Muscle of leg (tissue), 11 donors: Measurements from ENCODE around the gene TOP1. TPM values are rescaled to one million over a fixed set of nuclear protein-coding genes. Genes with fewer than 3 reads are reported as not detected.

Experiments
- DNase-seq: peaks from one replicate; pipeline ENCODE4 v3.0.0; 2013
- H3K27ac ChIP-seq: one replicate; pipeline ENCODE4 v1.5.1; 2013; ENCODE audit warnings: mild to moderate bottlenecking, low read length, control low read depth
- H3K27me3 ChIP-seq: one replicate; pipeline ENCODE4 v1.6.1; 2013; ENCODE audit warnings: low read length; ENCODE audit not compliant: control insufficient read depth, insufficient read depth
- H3K36me3 ChIP-seq: one replicate; pipeline ENCODE4 v1.6.1; 2013; ENCODE audit warnings: low read length; ENCODE audit not compliant: control insufficient read depth, insufficient read depth
- H3K4me1 ChIP-seq: one replicate; pipeline ENCODE4 v1.6.1; 2013; ENCODE audit warnings: low read length; ENCODE audit not compliant: control insufficient read depth, insufficient read depth
- H3K4me3 ChIP-seq: one replicate; pipeline ENCODE4 v1.5.1; 2013; ENCODE audit warnings: low read length, control low read depth
- H3K9me3 ChIP-seq: replicated peaks from 2 replicates; pipeline ENCODE4 v1.6.1; 2013; ENCODE audit warnings: low read depth, low read length; ENCODE audit not compliant: control insufficient read depth
- whole genome bisulfite sequencing: methylation state at CpG from one replicate; pipeline ENCODE4 v1.1.5; 2013; ENCODE audit warnings: missing lambda C conversion rate; ENCODE audit not compliant: insufficient coverage; 5-methylcytosine and 5-hydroxymethylcytosine counted together
- polyA plus RNA-seq, 8 donors: library from polyadenylated mRNA; unstranded; fragments of 120-200 nt; gene quantifications; one replicate each; pipeline versions ENCODE4 v1.2.1 to v1.2.3, GENCODE V29; 2013; ENCODE audit warnings: inconsistent platforms in 1 of 8, low replicate concordance in 1 of 8; ENCODE audit not compliant: insufficient read length in 8 of 8, insufficient read depth in 1 of 8
- total RNA-seq: library from RNA; stranded (reverse); fragments of 120-200 nt; gene quantifications from one replicate; pipeline ENCODE4 v1.2.4, GENCODE V29; 2013

Gene TOP1
- total and polyA plus RNA-seq, 9 donors = 17.2 to 71.6 (median 57.9) TPM

DNA sequence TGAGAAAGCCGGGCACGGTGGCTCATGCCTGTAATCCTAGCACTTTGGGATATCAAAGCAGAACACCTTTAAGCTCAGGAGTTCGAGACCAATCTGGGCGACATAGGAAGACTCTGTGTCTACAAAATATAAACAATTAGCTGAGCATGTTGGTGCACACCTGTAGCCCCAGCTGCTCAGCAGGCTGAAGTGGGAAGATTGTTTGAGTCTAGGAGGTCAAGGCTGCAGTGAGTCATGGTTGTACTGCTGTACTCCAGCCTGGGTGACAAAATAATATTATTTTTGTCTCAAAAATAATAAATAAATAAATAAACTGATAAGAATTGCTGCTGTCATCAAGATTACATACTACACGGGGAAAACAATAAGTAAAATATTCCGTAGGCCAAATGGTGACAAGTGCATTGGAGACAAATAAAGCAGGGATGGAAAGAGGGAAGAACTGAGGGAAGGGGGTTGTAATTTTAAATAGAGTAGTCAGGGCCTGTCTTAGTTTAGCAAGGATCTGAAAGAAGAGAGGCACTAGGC, 14.0 kb upstream of the TOP1 start:
- Histone ChIP-seq H3K4me1 (peaks cover 6% of the 10 kb centered on the region), H3K27me3 (no peaks in the 10 kb centered on the region), H3K9me3 (no peaks in the 10 kb centered on the region), H3K4me3 (no peak overlapping the region), H3K27ac (no peak overlapping the region), H3K36me3 (no peaks in the 10 kb centered on the region)
- no peak for DNase-seq
- 86% methylated on average over 5 of the region's 6 CpGs for WGBS

DNA sequence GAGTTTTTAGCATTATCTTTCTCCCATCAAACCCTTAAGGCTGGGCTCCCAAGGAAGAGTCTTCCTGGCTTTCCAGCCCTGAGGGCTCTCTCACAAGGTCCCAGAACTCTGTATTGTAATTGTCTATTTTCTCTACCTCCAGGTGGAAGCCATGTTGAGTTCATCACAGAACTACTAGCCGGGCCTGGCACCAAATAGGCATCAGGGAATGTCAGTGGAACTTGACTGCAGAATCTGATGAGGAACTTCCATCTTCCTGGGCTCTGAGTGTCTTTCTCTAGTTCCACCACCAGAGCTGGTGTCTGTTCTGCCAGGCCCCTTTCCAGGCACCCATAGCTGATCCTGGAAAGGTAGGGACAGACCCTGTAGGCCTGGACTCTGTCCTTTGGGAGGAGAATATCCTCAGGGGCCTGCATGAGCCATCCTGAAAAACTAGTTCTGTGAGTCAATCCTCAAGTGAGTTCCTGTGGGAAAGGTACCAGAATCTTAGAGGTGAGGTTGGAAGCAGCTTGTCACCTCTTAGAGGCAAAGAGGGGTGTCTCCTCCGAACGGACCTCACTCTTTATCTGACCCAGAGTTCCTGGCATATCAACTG, 11.1 kb upstream of the TOP1 start:
- Histone ChIP-seq H3K9me3 (no peaks in the 10 kb centered on the region), H3K27ac (no peak overlapping the region), H3K36me3 (no peaks in the 10 kb centered on the region), H3K4me3 (no peak overlapping the region), H3K27me3 (peaks cover 2% of the 10 kb centered on the region), H3K4me1 (peaks cover 2% of the 10 kb centered on the region)
- DNase-seq = no peak
- WGBS = 100% methylated on average over 1 of the region's 3 CpGs

DNA sequence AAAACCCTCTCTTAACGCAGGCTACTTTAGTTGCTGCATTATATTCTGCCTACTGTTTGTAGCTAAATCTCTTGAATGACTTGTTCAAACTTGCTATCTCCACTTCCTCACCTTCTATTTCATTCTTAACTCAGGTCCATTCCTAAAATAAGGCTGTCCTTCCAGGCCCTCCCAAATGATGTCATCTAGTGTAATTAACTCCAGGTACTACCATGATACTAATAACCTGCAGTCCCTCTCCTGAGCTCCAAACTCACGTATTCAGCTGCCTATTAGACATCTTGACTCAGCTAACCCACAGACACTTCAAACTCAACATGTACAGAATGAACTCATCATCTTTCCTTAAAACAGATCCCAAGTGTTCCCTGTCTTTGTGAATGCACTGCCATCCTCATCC, 10.5 kb upstream of the TOP1 start:
- 77% methylated on average over 1 of the region's 2 CpGs for WGBS
- peaks cover 2% of the 10 kb centered on the region for H3K27me3 ChIP-seq
- H3K4me1 ChIP-seq = no peaks in the 10 kb centered on the region
- no peaks in the 10 kb centered on the region for H3K36me3 ChIP-seq
- DNase-seq = no peak
- H3K27ac ChIP-seq = no peak overlapping the region
- H3K9me3 ChIP-seq = no peaks in the 10 kb centered on the region
- no peak overlapping the region for H3K4me3 ChIP-seq

DNA sequence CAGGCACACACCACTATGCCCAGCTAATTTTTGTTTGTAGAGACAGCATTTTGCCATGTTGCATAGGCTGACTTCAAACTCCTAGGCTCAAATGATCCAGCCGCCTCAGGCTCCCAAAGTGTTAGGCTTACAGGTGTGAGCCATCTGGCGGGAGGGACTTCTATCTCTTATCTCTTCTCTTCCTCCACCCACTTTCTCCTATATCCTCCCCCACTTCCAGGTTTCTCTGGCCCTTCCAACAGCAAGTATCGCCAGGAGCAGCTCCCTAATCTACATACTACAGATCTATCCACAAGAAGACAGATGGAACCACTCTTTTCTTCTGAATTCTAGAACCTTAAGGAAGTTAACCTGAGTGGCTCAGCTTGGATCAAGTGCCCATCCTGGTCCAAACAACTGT, 5.1 kb upstream of the TOP1 start:
- no peaks in the 10 kb centered on the region for H3K9me3 ChIP-seq
- no peak overlapping the region for H3K27ac ChIP-seq
- WGBS = 64% methylated on average over 1 of the region's 3 CpGs
- DNase-seq = no peak
- H3K4me3 ChIP-seq = no peak overlapping the region
- peaks cover 8% of the 10 kb centered on the region for H3K4me1 ChIP-seq
- H3K27me3 ChIP-seq = peaks cover 4% of the 10 kb centered on the region
- H3K36me3 ChIP-seq = no peaks in the 10 kb centered on the region

DNA sequence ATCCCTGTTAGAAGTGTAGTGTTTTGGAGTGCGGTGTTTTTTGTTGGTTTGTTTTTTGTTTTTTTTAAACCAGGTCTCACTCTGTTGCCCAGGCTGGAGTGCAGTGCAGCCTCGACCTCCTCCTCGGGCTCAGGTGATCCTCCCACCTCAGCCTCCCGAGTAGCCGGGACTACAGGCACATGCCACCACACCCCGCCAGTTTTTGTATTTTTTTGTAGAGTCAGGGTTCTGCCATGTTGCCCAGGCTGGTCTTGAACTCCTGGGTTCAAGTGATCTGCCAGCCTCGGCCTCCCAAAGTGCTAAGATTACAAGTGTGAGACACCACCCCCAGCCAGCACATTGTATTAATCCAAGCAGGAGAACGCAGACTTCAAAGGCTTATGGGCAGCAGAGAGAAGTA, 1.3 kb upstream of the TOP1 start:
- no peak for DNase-seq
- H3K27me3 ChIP-seq = peaks cover 2% of the 10 kb centered on the region
- H3K27ac ChIP-seq = no peak overlapping the region
- 89% methylated on average over 5 of the region's 8 CpGs for WGBS
- peaks cover 17% of the 10 kb centered on the region for H3K4me1 ChIP-seq
- peaks cover 8% of the 10 kb centered on the region for H3K36me3 ChIP-seq
- no peak overlapping the region for H3K4me3 ChIP-seq
- H3K9me3 ChIP-seq = no peaks in the 10 kb centered on the region

DNA sequence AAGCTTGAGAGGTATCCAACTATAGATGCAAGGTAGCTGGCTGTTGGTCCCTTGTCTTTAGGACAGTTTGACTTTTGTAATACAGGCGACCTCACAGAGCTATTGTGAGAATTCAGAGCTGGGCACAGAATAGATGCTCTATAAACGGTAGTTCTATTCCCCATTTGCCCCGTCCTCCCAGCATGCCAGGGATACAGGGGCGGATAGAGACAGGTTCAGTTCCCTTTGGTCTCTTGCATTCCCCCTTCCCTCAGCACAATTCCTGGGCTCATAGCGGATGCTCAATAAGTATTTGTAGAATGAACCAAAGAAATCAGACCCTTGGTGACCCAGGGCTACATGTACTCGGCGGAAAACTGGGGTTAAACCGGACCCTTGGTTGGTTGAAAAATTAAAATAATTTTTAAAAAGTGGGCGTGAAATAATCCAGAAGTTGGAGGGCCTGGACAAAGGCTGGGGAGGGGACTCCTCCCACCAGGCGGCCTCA, 707 bp upstream of the TOP1 start:
- no peak for DNase-seq
- Histone ChIP-seq H3K4me3 (peak overlapping the region; percentile 62), H3K4me1 (peaks cover 19% of the 10 kb centered on the region), H3K9me3 (no peaks in the 10 kb centered on the region), H3K27ac (peak overlapping the region; percentile 81), H3K36me3 (peaks cover 8% of the 10 kb centered on the region), H3K27me3 (peaks cover 2% of the 10 kb centered on the region)
- 12% methylated on average over 8 of the region's 10 CpGs for WGBS

DNA sequence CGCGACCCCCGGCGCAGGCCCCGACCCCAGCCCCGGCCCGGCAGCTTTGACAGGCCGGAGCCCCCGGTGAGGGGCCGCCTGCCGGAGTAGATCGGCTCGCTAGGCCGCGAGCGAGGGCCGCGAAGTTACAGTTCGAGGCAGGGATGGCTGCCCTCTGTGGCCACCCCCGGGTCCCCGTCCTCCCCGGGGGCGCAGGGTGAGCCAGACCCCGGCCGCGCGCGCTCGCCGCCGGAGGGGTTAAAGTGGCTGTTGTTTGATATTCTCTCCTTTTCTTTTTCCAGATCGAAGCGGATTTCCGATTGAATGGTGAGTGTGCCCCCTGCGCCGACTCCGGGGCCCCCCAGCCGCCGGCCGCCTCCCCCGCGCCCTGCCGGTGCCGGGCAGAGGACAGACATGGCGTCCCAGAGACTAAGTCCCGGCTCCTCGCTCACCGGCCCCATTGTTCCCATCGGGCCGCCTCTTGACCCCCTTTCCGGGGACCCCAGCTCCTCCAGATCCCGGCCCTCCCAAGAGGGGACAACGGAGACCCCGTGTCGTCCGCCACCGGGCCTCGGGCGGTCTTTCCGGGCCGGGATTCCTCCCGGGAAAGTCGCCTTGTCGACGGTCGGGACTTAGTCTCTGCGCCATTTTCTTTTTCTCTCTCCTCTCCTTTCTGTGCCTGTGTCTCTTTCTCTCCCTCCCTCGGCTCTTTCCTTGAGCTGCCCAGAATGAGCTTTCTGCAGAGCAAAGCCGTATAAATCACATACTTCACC, 704 bp downstream of the TOP1 start:
- DNase-seq = peak; percentile 69
- H3K27me3 ChIP-seq = no peaks in the 10 kb centered on the region
- H3K4me3 ChIP-seq = peak overlapping the region; percentile 81
- peaks cover 8% of the 10 kb centered on the region for H3K36me3 ChIP-seq
- H3K4me1 ChIP-seq = peaks cover 22% of the 10 kb centered on the region
- H3K9me3 ChIP-seq = no peaks in the 10 kb centered on the region
- 0% methylated on average over 52 of the region's 69 CpGs for WGBS
- peak overlapping the region; percentile 94 for H3K27ac ChIP-seq

DNA sequence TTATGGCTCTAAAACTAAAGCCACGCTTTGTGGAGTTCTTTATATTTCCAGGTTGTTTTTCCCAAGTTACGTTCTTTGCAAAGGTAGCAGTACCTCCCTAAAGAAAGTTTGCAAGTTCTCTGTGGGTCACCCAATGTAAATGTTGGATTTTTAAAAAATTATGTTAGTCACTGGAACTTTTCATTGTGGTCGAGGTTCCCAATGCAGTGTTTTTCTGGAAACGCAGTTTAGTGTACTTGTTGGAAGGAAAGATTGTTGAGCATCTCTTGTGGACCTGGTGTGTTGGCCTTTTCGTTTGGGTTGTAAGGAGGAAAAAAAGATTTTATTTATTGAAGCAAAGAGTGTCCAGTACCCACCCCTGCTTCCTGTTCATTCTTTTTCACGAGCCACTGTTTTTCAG, 1.4 kb downstream of the TOP1 start:
- no peaks in the 10 kb centered on the region for H3K9me3 ChIP-seq
- peaks cover 25% of the 10 kb centered on the region for H3K4me1 ChIP-seq
- H3K36me3 ChIP-seq = peaks cover 8% of the 10 kb centered on the region
- peak overlapping the region; percentile 81 for H3K4me3 ChIP-seq
- 4% methylated on average over 3 of the region's 6 CpGs for WGBS
- DNase-seq = no peak
- no peaks in the 10 kb centered on the region for H3K27me3 ChIP-seq
- H3K27ac ChIP-seq = peak overlapping the region; percentile 94

DNA sequence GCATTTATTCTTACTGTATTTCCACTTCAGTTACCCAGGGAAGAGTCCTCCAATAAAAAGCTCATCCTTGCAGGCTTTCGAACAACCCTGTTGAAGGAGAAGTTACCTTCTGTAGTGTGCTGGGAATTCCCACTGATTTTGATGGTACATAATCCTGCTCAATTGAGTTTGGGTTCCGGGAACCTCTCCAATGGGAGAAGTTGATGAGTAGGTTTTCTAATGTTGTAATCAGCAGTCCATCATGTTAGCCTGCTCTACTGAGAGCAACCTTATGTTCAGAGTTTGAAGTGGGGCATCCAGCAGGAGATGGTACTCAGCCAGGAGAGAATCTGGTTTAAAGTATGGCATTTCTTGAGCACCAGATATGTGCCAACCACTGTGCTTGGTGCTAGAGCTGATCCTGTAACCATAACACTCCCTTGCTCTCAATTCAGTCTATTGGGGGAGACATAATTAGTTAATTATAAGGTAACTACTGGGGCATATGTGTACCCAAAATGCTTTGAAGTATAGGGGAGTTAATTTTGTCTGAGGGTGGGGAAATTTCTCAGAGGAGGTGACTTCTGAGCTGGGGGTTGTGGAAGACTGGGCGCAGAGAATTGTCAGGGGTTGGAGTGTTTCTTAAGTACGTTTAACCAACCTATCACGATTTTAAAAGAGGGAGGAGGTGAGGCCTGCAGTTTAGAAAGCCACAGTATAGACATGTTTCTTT, 2.1 kb downstream of the TOP1 start:
- DNase-seq = peak; percentile 34
- H3K9me3 ChIP-seq = no peaks in the 10 kb centered on the region
- no peaks in the 10 kb centered on the region for H3K27me3 ChIP-seq
- peaks cover 25% of the 10 kb centered on the region for H3K4me1 ChIP-seq
- no peak overlapping the region for H3K27ac ChIP-seq
- H3K4me3 ChIP-seq = peak overlapping the region; percentile 81
- peaks cover 8% of the 10 kb centered on the region for H3K36me3 ChIP-seq
- 83% methylated on average over 2 of the region's 5 CpGs for WGBS

DNA sequence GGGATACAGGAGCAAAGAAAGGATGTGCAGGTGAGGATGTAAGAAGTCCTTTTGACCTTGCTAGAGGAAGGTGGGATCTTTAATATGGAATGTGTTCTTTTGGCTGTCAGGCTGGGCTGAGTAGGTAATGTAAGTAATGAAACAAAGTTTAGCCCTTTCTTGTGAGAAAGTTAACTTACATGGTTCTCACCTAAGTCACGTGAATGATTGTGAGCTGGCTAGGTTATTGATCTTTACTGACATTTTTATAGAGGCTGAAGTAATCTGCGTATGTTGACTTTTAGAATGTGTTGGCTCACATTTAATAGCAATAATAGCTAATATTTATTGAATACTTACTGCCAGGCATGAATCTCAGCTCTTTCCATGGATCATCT, 2.6 kb downstream of the TOP1 start:
- WGBS = no CpG with 5 or more reads among the region's 2 CpGs
- Histone ChIP-seq H3K27ac (no peak overlapping the region), H3K9me3 (no peaks in the 10 kb centered on the region), H3K27me3 (no peaks in the 10 kb centered on the region), H3K4me3 (no peak overlapping the region), H3K4me1 (peaks cover 25% of the 10 kb centered on the region), H3K36me3 (peaks cover 8% of the 10 kb centered on the region)
- no peak for DNase-seq
